ENCODE data around the gene GCNT2.

DNA sequence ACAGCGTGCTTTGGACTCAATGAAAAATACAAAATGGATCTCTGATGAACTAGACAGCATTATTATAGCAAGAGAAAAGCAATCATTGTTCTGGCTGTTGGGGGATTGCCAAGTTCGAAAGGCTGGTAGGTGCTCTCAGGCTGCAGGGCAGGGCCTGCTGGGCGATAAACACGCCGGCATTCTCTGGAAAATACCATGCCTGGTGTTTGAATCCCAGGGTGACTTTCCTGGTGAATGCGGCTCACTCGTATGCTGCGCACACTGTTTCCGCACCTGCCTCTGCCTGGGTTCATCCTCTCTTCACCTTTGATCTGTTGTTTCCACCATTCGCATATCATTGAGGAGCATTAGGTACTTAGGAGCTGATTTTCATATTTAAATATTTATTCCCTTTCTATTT is 37.4 kb downstream of the GCNT2 start:
- TF ChIP-seq, protein P1, sequence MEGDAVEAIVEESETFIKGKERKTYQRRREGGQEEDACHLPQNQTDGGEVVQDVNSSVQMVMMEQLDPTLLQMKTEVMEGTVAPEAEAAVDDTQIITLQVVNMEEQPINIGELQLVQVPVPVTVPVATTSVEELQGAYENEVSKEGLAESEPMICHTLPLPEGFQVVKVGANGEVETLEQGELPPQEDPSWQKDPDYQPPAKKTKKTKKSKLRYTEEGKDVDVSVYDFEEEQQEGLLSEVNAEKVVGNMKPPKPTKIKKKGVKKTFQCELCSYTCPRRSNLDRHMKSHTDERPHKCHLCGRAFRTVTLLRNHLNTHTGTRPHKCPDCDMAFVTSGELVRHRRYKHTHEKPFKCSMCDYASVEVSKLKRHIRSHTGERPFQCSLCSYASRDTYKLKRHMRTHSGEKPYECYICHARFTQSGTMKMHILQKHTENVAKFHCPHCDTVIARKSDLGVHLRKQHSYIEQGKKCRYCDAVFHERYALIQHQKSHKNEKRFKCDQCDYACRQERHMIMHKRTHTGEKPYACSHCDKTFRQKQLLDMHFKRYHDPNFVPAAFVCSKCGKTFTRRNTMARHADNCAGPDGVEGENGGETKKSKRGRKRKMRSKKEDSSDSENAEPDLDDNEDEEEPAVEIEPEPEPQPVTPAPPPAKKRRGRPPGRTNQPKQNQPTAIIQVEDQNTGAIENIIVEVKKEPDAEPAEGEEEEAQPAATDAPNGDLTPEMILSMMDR (conservative IDR thresholded peaks at IDR 0.05; ENCODE audit: low read depth, low read length): no peak
- TF ChIP-seq EZH2 (IDR thresholded peaks at IDR 0.05; ENCODE audit: borderline replicate concordance, low read depth, low read length, poor library complexity, severe bottlenecking): no peak
